C4-2B (cell line): Measurements from ENCODE around the gene PDSS2.

Experiments used
- ZFX ChIP-seq: fragments of 450-650 bp; IDR thresholded peaks from 2 replicates; pipeline ENCODE4 v1.6.1; 2017
- TF ChIP-seq, protein P1 (sequence below): fragments of 450-650 bp; conservative IDR thresholded peaks from 2 replicates; pipeline ENCODE4 v1.5.1; 2017; ENCODE audit warnings: mild to moderate bottlenecking

DNA sequence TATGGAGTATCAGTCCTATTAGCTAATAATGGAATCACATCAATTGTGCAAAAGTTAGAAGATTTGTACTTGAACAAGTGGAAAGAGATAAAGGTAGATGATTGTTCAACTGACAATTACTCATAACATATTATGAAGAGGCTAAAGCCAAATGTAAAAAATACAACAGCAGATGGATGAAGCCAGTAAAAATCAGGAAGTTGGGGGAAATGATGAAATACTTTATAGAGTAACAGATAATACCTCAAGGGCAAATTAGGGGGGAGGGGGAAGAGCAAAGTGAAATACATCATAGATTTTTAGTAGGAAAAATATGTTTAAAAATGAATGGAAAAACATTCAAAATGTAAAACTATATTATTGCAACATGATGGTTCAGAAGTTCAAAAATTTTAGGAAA is 114.0 kb downstream of the PDSS2 start:
- TF ChIP-seq, protein P1, sequence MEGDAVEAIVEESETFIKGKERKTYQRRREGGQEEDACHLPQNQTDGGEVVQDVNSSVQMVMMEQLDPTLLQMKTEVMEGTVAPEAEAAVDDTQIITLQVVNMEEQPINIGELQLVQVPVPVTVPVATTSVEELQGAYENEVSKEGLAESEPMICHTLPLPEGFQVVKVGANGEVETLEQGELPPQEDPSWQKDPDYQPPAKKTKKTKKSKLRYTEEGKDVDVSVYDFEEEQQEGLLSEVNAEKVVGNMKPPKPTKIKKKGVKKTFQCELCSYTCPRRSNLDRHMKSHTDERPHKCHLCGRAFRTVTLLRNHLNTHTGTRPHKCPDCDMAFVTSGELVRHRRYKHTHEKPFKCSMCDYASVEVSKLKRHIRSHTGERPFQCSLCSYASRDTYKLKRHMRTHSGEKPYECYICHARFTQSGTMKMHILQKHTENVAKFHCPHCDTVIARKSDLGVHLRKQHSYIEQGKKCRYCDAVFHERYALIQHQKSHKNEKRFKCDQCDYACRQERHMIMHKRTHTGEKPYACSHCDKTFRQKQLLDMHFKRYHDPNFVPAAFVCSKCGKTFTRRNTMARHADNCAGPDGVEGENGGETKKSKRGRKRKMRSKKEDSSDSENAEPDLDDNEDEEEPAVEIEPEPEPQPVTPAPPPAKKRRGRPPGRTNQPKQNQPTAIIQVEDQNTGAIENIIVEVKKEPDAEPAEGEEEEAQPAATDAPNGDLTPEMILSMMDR, result no peak
- no peak for TF ChIP-seq ZFX
